ENCODE results near the gene SRP9. TPM values are rescaled to one million over a fixed set of nuclear protein-coding genes. Genes with fewer than 3 reads are reported as not detected.
A peak's percentile ranks its signal among the peaks of the same experiment; 100 is the strongest.
"Not testable (repeated sequence)": the region's sequence is repeated elsewhere in the genome, so short reads cannot be mapped to it uniquely, and the experiment has no call there.

The SRP9 gene
- polyA plus RNA-seq, 6 donors from 2014 or later = 219 to 374 (median 278) TPM

GRCh38 chr1:225747566-225747965 lies 30.1 kb upstream of the SRP9 start:
- ATAC-seq (ENCODE audit: low read depth in 2 of 2) (no peak), DNase-seq (no peak)
- peaks cover 0 to 5% (median 0%) of the 10 kb centered on the region in 3 donors for H3K27me3 Mint-ChIP-seq
- H3K9me3 Mint-ChIP-seq = peaks cover 0 to 5% (median 0%) of the 10 kb centered on the region in 7 donors
- no peaks in the 10 kb centered on the region for H3K36me3 Mint-ChIP-seq
- H3K4me3 Mint-ChIP-seq = no peak overlapping the region
- no peak overlapping the region for H3K27ac Mint-ChIP-seq
- H3K4me1 Mint-ChIP-seq = no peaks in the 10 kb centered on the region

- H3K27me3 Mint-ChIP-seq = peaks cover 0 to 5% (median 0%) of the 10 kb centered on the region in 3 donors
- no peaks in the 10 kb centered on the region for H3K4me1 Mint-ChIP-seq
- H3K9me3 Mint-ChIP-seq = no peaks in the 10 kb centered on the region
- ATAC-seq (ENCODE audit: low read depth in 2 of 2) = no peak
- no peak overlapping the region for H3K4me3 Mint-ChIP-seq
- H3K36me3 Mint-ChIP-seq = no peaks in the 10 kb centered on the region
- H3K27ac Mint-ChIP-seq = peak overlapping the region in 2 of 6 donors; percentile 12 to 32
- no peak for DNase-seq
Measured at GRCh38 chr1:225748529-225748928, 29.1 kb upstream of the SRP9 start.

DNA sequence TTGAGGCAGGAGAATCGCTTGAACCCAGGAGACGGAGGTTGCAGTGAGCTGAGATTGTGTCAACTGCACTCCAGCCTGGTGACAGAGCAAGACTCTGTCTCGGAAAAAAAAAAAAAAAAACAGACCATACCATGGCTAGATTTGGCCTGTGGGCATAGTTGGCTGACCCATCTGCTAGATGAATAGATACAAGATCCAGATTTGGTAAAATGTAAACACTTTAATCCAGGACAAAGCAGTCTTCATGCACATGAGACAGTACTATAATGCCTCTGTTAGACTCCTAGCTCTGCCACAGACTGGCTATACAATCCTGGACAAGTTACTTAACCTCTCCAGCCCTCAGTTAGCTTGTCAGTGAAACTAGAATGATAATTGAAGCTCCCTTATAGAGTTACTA lies 27.9 kb upstream of the SRP9 start:
- ATAC-seq (ENCODE audit: low read depth in 2 of 2) (no peak), DNase-seq (no peak)
- peaks cover 0 to 5% (median 0%) of the 10 kb centered on the region in 3 donors for H3K27me3 Mint-ChIP-seq
- H3K36me3 Mint-ChIP-seq = no peaks in the 10 kb centered on the region
- H3K4me3 Mint-ChIP-seq = no peak overlapping the region
- H3K9me3 Mint-ChIP-seq = no peaks in the 10 kb centered on the region
- H3K27ac Mint-ChIP-seq = peak overlapping the region in 1 of 6 donors; percentile 11
- no peaks in the 10 kb centered on the region for H3K4me1 Mint-ChIP-seq

GRCh38 chr1:225750420-225750819 lies 27.2 kb upstream of the SRP9 start:
- no peaks in the 10 kb centered on the region for H3K36me3 Mint-ChIP-seq
- ATAC-seq (ENCODE audit: low read depth in 2 of 2) (no peak), DNase-seq (no peak)
- peaks cover 0 to 5% (median 0%) of the 10 kb centered on the region in 3 donors for H3K27me3 Mint-ChIP-seq
- H3K9me3 Mint-ChIP-seq = no peaks in the 10 kb centered on the region
- no peak overlapping the region for H3K4me3 Mint-ChIP-seq
- H3K4me1 Mint-ChIP-seq = no peaks in the 10 kb centered on the region
- H3K27ac Mint-ChIP-seq = no peak overlapping the region

- Mint-ChIP-seq H3K4me1 (no peaks in the 10 kb centered on the region), H3K9me3 (no peaks in the 10 kb centered on the region), H3K27ac (no peak overlapping the region), H3K36me3 (no peaks in the 10 kb centered on the region), H3K4me3 (no peak overlapping the region), H3K27me3 (peaks cover 0 to 5% (median 0%) of the 10 kb centered on the region in 3 donors)
- ATAC-seq (ENCODE audit: low read depth in 2 of 2) (no peak), DNase-seq (no peak)
Measured at GRCh38 chr1:225750875-225751824, 26.5 kb upstream of the SRP9 start.

- DNase-seq = no peak
- peaks cover 0 to 5% (median 0%) of the 10 kb centered on the region in 3 donors for H3K27me3 Mint-ChIP-seq
- no peaks in the 10 kb centered on the region for H3K36me3 Mint-ChIP-seq
- no peaks in the 10 kb centered on the region for H3K9me3 Mint-ChIP-seq
- ATAC-seq (ENCODE audit: low read depth in 2 of 2) = no peak
- H3K4me1 Mint-ChIP-seq = no peaks in the 10 kb centered on the region
- H3K4me3 Mint-ChIP-seq = no peak overlapping the region
- no peak overlapping the region for H3K27ac Mint-ChIP-seq
Measured at GRCh38 chr1:225752245-225752644, 25.4 kb upstream of the SRP9 start.

- peak overlapping the region in 1 of 6 donors; percentile 58 for H3K27ac Mint-ChIP-seq
- peaks cover 0 to 5% (median 0%) of the 10 kb centered on the region in 3 donors for H3K4me1 Mint-ChIP-seq
- H3K36me3 Mint-ChIP-seq = no peaks in the 10 kb centered on the region
- H3K27me3 Mint-ChIP-seq = peaks cover 0 to 5% (median 0%) of the 10 kb centered on the region in 3 donors
- ATAC-seq (ENCODE audit: low read depth in 2 of 2) (no peak), DNase-seq (no peak)
- H3K4me3 Mint-ChIP-seq = no peak overlapping the region
- peaks cover 0 to 1% (median 0%) of the 10 kb centered on the region in 7 donors for H3K9me3 Mint-ChIP-seq
Measured at GRCh38 chr1:225754940-225755641, 22.5 kb upstream of the SRP9 start.

DNA sequence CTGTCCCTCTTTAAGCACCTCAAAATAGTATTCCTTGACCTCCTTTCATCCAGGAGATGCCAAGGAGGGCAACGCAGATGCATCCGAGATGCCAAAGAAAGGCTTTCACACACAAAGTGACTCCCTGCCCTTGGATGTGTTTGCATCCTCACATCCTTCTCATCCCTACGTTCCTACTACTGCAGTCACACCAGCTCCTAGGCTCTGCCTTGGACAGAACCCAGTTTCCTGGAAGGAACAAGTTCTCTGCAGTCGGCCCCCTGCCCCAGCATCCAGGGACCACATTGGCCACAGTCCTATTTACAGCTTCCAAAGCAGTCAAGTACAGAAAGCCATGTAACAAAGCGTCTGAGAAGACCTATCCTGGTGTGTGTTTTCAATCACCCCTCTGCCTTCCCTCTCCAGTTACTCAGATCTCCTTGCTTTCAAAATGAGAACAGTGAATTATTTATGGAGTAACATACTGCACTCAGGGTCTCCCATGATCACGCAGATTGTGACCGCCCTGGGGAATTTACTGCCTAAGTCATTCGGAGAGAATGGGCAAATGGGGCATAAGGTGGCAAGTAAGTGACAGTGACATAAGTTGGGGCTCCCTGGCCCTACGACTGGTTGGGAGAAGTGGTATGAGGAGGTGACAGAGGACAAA lies 21.8 kb upstream of the SRP9 start:
- DNase-seq = no peak
- no peak for ATAC-seq (ENCODE audit: low read depth in 2 of 2)
- Mint-ChIP-seq H3K27me3 (peaks cover 0 to 5% (median 0%) of the 10 kb centered on the region in 3 donors), H3K27ac (peak overlapping the region in 1 of 6 donors; percentile 58), H3K36me3 (no peaks in the 10 kb centered on the region), H3K4me3 (no peak overlapping the region), H3K9me3 (peaks cover 0 to 1% (median 0%) of the 10 kb centered on the region in 7 donors), H3K4me1 (peaks cover 0 to 5% (median 0%) of the 10 kb centered on the region in 3 donors)

- peaks cover 0 to 5% (median 0%) of the 10 kb centered on the region in 3 donors for H3K4me1 Mint-ChIP-seq
- H3K9me3 Mint-ChIP-seq = peaks cover 0 to 1% (median 0%) of the 10 kb centered on the region in 7 donors
- no peak for ATAC-seq (ENCODE audit: low read depth in 2 of 2)
- H3K4me3 Mint-ChIP-seq = no peak overlapping the region
- no peaks in the 10 kb centered on the region for H3K36me3 Mint-ChIP-seq
- H3K27me3 Mint-ChIP-seq = no peaks in the 10 kb centered on the region
- H3K27ac Mint-ChIP-seq = peak overlapping the region in 1 of 6 donors; percentile 72
- DNase-seq = no peak
Measured at GRCh38 chr1:225757927-225758656, 19.5 kb upstream of the SRP9 start.

- ATAC-seq (ENCODE audit: low read depth in 2 of 2); H3K27me3 Mint-ChIP-seq; H3K27ac Mint-ChIP-seq; H3K36me3 Mint-ChIP-seq; H3K9me3 Mint-ChIP-seq; DNase-seq; H3K4me3 Mint-ChIP-seq: not testable (repeated sequence)
- peaks cover 4 to 14% (median 8%) of the 10 kb centered on the region in 3 donors for H3K4me1 Mint-ChIP-seq
Measured at GRCh38 chr1:225759972-225760371, 17.7 kb upstream of the SRP9 start.

DNA sequence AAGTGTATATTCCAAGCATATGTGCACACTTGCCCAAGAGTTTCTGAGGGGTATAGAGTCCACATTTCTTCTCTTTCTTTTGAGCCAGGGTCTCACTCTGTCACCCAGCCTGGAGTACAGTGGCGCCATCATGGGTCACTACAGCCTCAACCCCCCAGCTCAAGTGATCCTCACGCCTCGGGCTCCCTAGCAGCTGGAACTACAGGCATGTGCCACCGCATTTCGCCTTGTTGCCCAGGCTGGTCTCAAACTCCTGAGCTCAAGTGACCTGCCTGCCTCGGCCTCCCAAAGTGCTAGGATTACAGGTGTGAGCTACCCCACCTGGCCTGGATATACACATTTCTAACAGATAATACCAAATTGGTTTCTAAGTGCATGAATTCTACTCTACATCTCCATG lies 17.1 kb upstream of the SRP9 start:
- no peaks in the 10 kb centered on the region for H3K27me3 Mint-ChIP-seq
- ATAC-seq (ENCODE audit: low read depth in 2 of 2) (no peak), DNase-seq (no peak)
- no peak overlapping the region for H3K4me3 Mint-ChIP-seq
- peak overlapping the region in 1 of 6 donors; percentile 58 for H3K27ac Mint-ChIP-seq
- peaks cover 4 to 14% (median 8%) of the 10 kb centered on the region in 3 donors for H3K4me1 Mint-ChIP-seq
- H3K36me3 Mint-ChIP-seq = no peaks in the 10 kb centered on the region
- peaks cover 0 to 1% (median 0%) of the 10 kb centered on the region in 7 donors for H3K9me3 Mint-ChIP-seq

DNA sequence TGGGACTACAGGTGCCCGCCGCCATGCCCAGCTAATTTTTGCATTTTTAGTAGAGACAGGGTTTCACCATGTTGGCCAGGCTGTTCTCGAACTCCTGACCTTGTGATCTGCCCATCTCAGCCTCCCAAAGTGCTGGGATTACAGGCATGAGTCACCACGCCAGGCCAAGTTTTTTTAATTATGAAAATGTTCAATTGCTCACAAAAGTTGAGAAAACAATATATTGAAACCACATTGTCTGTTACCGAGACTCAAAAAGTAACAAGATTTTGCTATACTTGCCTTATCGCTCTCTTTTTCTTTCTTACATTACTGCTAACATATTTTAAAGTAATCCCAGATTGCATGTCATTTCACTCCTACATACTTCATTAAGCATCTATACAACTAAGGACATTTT lies 16.2 kb upstream of the SRP9 start:
- DNase-seq; H3K27me3 Mint-ChIP-seq; H3K9me3 Mint-ChIP-seq; ATAC-seq (ENCODE audit: low read depth in 2 of 2); H3K4me3 Mint-ChIP-seq; H3K36me3 Mint-ChIP-seq: not testable (repeated sequence)
- Mint-ChIP-seq H3K4me1 (peaks cover 4 to 19% (median 8%) of the 10 kb centered on the region in 3 donors), H3K27ac (peak overlapping the region in 1 of 6 donors; percentile 9)
